ENCODE results near the gene SLC30A10.
"Not testable (repeated sequence)": the region's sequence is repeated elsewhere in the genome, so short reads cannot be mapped to it uniquely, and the experiment has no call there.

SLC30A10 gene

GRCh38 chr1:219891846-219892245 lies 36.5 kb downstream of the SLC30A10 start:
- not testable (repeated sequence) for DNase-seq

- not testable (repeated sequence) for DNase-seq
Measured at GRCh38 chr1:219888667-219889066, 39.7 kb downstream of the SLC30A10 start.

- no peak for DNase-seq
Measured at GRCh38 chr1:219885680-219886079, 42.7 kb downstream of the SLC30A10 start.

DNA sequence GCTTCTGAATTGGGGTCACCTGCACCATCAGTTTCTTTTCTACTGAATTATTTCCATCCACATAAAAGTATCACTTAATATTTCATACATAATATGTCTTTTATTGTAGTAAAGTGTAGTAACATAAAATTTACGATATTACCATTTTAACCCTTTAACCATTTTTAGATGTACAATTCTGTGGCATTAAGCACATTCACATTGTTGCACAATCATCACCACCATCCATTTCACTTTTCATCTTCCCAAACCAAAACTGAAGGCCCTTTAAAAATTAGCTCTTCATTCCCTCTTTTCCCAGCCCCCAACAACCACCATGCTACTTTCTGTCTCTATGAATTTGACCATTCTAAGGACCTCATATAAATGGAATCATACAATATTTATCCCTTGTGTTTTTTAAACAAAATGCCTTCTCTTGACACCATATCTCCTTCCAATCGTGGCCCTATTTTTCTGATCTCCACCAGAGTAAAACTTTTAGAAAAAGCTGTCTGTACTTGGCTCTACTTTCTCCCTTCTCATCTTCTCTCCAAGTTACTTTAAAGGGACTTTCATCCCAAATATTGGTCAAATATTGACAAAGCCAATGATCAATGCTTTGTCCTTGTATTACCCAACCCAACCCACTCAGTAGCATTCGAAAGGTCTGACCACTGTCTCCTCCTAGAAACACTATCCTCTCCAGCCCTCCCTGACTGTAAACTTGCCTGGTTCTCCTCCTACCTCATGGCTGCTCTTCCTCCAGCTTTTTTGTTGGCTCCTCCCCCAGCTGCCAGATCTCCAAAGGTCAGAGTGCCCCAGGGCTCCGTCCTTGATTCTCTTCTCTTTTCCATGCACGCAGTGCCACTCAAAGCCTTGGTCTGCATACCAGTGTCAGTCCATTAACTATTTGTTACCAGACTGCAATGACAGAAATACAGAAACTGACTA lies 44.7 kb downstream of the SLC30A10 start:
- no peak for DNase-seq

- no peak for DNase-seq
Measured at GRCh38 chr1:219882755-219883154, 45.6 kb downstream of the SLC30A10 start.

DNA sequence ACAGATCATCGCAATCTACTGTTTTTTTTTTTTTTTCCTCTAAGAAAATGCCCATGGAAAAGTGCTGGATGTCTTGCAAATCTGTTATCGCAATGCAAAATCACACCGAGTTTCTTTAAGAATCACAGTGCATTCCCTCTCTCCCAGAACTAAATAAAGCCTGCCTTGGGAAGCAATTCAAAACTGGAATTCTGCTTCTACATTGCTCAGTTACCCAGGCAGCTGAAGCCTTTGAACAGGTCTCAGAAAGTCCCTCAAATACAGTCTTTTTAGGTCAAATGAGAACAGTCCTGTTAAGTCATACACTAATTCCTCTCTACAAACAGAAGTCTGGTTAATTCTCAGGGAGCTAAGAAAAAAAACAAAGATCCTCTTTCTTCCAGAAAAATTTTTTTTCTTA lies 46.3 kb downstream of the SLC30A10 start:
- peak in 4 of 51 donors; percentile 6 to 22 (median 8) for DNase-seq

DNA sequence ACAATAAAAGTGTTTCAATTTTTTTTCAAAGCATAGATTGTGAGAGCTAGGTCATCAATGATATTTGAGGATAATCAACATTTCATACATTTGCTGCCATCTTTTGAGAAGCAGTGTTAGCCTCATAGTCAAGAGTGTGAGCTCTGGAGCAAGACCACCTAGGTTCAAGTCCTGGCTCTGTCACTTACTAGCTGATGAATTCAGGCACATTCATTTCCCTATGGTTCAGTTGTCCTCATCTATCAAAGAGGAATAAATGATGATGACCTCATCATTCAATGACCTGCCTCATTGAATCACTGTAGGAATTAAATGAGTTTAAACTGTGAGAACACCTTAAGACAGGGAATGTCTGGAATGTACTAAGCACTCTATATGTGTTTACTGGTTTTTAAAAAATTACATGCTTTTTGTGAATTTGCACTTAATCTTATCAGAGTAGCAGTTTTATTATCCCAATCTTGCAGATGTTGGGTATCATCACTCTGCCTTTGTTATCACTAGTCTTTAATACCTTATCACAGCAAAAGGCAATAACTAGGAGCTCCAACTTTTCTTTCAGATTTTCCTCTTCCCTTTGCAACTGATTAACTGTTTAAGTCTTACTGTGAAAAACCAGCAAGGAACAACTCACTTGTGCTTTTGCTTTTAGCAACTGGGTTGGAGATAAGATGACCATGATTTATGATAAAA lies 47.4 kb downstream of the SLC30A10 start:
- no peak for DNase-seq

- DNase-seq, result no peak
Measured at GRCh38 chr1:219876798-219877209, 51.6 kb downstream of the SLC30A10 start.

DNA sequence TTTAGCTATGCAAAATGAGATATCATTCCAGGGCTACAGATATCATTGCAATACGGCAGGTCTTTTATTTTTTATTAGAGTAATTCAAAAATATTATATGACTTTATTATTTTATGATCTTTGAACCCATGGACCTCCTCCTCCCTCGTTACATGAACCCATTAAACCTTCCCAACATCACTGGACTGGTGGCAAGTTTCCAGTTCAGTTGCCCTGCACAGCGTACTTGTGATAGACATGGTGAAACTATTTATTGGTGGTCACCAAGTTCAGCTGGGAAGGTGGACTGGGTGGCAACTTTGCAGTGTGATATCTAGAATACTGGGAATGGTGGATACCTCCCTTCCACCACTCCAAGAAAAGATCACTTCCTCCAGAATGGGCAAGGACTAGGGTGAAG lies 52.5 kb downstream of the SLC30A10 start:
- no peak for DNase-seq

DNA sequence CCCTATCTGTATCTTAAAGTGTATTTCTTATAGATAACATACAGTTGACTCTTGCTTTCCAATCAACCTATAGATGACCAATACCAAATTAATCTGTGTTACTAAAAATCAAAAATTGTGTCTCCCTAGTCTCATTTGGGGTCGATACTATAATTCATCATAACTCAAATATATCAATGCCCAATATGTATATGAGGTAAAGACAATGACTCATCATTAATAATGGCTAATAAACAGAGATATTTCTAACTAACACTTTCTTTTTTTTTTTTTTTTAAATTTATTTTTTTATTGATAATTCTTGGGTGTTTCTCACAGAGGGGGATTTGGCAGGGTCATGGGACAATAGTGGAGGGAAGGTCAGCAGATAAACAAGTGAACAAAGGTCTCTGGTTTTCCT lies 55.8 kb downstream of the SLC30A10 start:
- not testable (repeated sequence) for DNase-seq

GRCh38 chr1:219871427-219872057 lies 56.8 kb downstream of the SLC30A10 start:
- no peak for DNase-seq

DNA sequence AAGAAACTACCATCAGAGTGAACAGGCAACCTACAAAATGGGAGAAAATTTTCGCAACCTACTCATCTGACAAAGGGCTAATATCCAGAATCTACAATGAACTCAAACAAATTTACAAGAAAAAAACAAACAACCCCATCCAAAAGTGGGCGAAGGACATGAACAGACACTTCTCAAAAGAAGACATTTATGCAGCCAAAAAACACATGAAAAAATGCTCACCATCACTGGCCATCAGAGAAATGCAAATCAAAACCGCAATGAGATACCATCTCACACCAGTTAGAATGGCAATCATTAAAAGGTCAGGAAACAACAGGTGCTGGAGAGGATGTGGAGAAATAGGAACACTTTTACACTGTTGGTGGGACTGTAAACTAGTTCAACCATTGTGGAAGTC lies 59.7 kb downstream of the SLC30A10 start:
- not testable (repeated sequence) for DNase-seq

Measured in hypothalamus (tissue), 51 donors.